GM12878 (cell line): Measurements from ENCODE around the gene SELENOO. TPM values are rescaled to one million over a fixed set of nuclear protein-coding genes. Genes with fewer than 3 reads are reported as not detected.

Experiments
- ATAC-seq: fragments of 200-7000 bp; cut with Tn5 transposase; 3 replicates; pipeline ENCODE4 v1.9.1; 2020; ENCODE audit warnings: mild to moderate bottlenecking, moderate library complexity
- BruUV-seq: library from RNA; stranded (reverse); fragments of 400-500 nt; replicated peaks from 2 replicates; lab custom pipeline; 2021; lab: Mats Ljungman, UMichigan
- CTCF ChIA-PET: fragments of 300-600 bp; sonication (Branson Sonifier 250); formaldehyde crosslinking; extraction: SDS; loops from one replicate; lab custom pipeline; 2021; ENCODE audit warnings: inconsistent platforms; lab: Yijun Ruan, JAX
- POLR2A ChIA-PET: fragments of 350-600 bp; formaldehyde crosslinking; extraction: SDS; loops from one replicate; lab custom pipeline; 2021; ENCODE audit warnings: inconsistent platforms; lab: Charles Lee
- RAD21 ChIA-PET: fragments of 300-600 bp; sonication (Branson Sonifier 250); formaldehyde crosslinking; loops from one replicate; lab custom pipeline; 2023; ENCODE audit warnings: antibody characterized with exemption; ENCODE audit not compliant: unreplicated experiment; lab: Charles Lee
- SMC1A ChIA-PET: fragments of 300-600 bp; sonication (Branson Sonifier 250); formaldehyde crosslinking; loops from one replicate; lab custom pipeline; 2023; ENCODE audit not compliant: unreplicated experiment, uncharacterized antibody; lab: Charles Lee
- DNase-seq: peaks from one replicate; pipeline ENCODE4 v3.0.0-alpha.2; 2011; ENCODE audit warnings: low read depth, low spot score
- FAIRE-seq: peaks from 3 replicates; lab custom pipeline; 2011; peaks lifted over from hg19 to GRCh38; lab: Jason Lieb, UNC
- H2AFZ ChIP-seq: 2 replicates; pipeline ENCODE4 v1.6.0; 2011; ENCODE audit warnings: low read depth, low read length, control low read depth; ENCODE audit not compliant: control insufficient read depth
- H3K27ac ChIP-seq: 2 replicates; pipeline ENCODE4 v1.5.1; 2011; ENCODE audit warnings: control low read depth; ENCODE audit not compliant: control insufficient read depth, insufficient read depth
- H3K27me3 ChIP-seq, 2 experiments: replicated peaks in 1 of 2; 2 replicates each; pipeline versions ENCODE4 v1.6.0 to v1.6.1; 2011; ENCODE audit warnings: low read length in 1 of 2; ENCODE audit not compliant: control insufficient read depth in 2 of 2, insufficient read depth in 2 of 2
- H3K36me3 ChIP-seq, 2 experiments: 2 replicates each; pipeline ENCODE4 v1.5.1; 2011; ENCODE audit warnings: low read length in 1 of 2; ENCODE audit not compliant: control insufficient read depth in 2 of 2, insufficient read depth in 2 of 2
- H3K4me1 ChIP-seq: 2 replicates; pipeline ENCODE4 v1.6.1; 2011; ENCODE audit warnings: mild to moderate bottlenecking, low read length, moderate library complexity, mixed read lengths; ENCODE audit not compliant: control insufficient read depth, insufficient read depth
- H3K4me2 ChIP-seq: 2 replicates; pipeline ENCODE4 v1.6.0; 2011; ENCODE audit warnings: control low read depth; ENCODE audit not compliant: control insufficient read depth, insufficient read depth
- H3K4me3 ChIP-seq: fragments of 200-600 bp; sonication (generic); 2 replicates; pipeline ENCODE4 v1.5.1; 2016
- H3K79me2 ChIP-seq: 2 replicates; pipeline ENCODE4 v1.6.0; 2011; ENCODE audit warnings: low read length; ENCODE audit not compliant: control insufficient read depth, insufficient read depth
- H3K9ac ChIP-seq: 2 replicates; pipeline ENCODE4 v1.8.0; 2011; ENCODE audit warnings: low read length, control low read depth, mixed read lengths; ENCODE audit not compliant: control insufficient read depth, insufficient read depth
- H3K9me3 ChIP-seq: replicated peaks from 3 replicates; pipeline ENCODE4 v1.5.1; 2011; ENCODE audit warnings: mild to moderate bottlenecking, low read length; ENCODE audit not compliant: control insufficient read depth, insufficient read depth
- H4K20me1 ChIP-seq: 2 replicates; pipeline ENCODE4 v1.6.0; 2011; ENCODE audit not compliant: control insufficient read depth, insufficient read depth
- BRCA1 ChIP-seq: IDR thresholded peaks from 2 replicates; pipeline ENCODE4 v1.6.1; 2011; ENCODE audit warnings: low read depth, low read length, improper control_type of control experiment
- CBX3 ChIP-seq: fragments of 200-600 bp; sonication (generic); IDR thresholded peaks from 2 replicates; pipeline ENCODE4 v1.6.1; 2016; ENCODE audit warnings: low read depth, borderline replicate concordance
- E2F4 ChIP-seq: IDR thresholded peaks from 2 replicates; pipeline ENCODE4 v1.6.1; 2012; ENCODE audit warnings: low read depth, low read length, improper control_type of control experiment
- NKRF ChIP-seq: fragments of 450-650 bp; conservative IDR thresholded peaks from 2 replicates; pipeline ENCODE4 v1.6.1; 2017; ENCODE audit warnings: mild to moderate bottlenecking, moderate library complexity
- SP1 ChIP-seq: IDR thresholded peaks from one replicate; pipeline ENCODE4 v1.6.1; 2011; ENCODE audit warnings: low read depth, low read length
- ZSCAN29 ChIP-seq: fragments of 450-650 bp; IDR thresholded peaks from 2 replicates; pipeline ENCODE4 v1.6.1; 2017; ENCODE audit warnings: mild to moderate bottlenecking, moderate library complexity
- WGBS: methylation state at CpG from one replicate; pipeline ENCODE4 v1.1.6; 2016; ENCODE audit warnings: low lambda C conversion rate; ENCODE audit not compliant: insufficient replicate concordance, insufficient coverage; ENCODE audit errors: missing lambda C conversion rate; 5-methylcytosine and 5-hydroxymethylcytosine counted together
- in situ Hi-C: fragments of 300-500 bp; cut with MboI; formaldehyde crosslinking; loops from 9 replicates; pipeline ENCODE4 v1.14.3; 2018; ENCODE audit warnings: mixed read lengths
- intact Hi-C: fragments of 100-400 bp; cut with micrococcal nuclease; formaldehyde crosslinking; loops from one replicate; pipeline ENCODE4 v1.14.2; 2022; ENCODE audit not compliant: unreplicated experiment
- polyA plus RNA-seq, 11 experiments: library from polyadenylated mRNA; depleted of rRNA in 4 of 11; unstranded in 6 of 11; stranded (reverse) in 5 of 11; fragments of >200 nt; fragmentation: Nextera tagmentation in 4 of 11; fragmentation: Illumina TruSeq in 1 of 11; extraction: Ambion mirVana in 4 of 11; extraction: Trizol in 1 of 11; gene quantifications; 1 replicate in 1 of 11; 2 replicates in 10 of 11; pipeline versions ENCODE4 v1.2.1 to v1.2.3, GENCODE V29; 2011 to 2016; ENCODE audit warnings: inconsistent platforms in 2 of 11, missing spikeins in 2 of 11, low read depth in 1 of 11
- total RNA-seq, 4 experiments: library from RNA; depleted of rRNA in 3 of 4; stranded (reverse); fragments of >200 nt in 3 of 4; fragmentation: Illumina TruSeq in 1 of 4; extraction: Trizol in 1 of 4; gene quantifications; 2 replicates each; pipeline versions ENCODE4 v1.2.1 to v1.2.3, GENCODE V29; 2013 to 2021

The SELENOO gene
- total and polyA plus RNA-seq, 10 of the 15 experiments (the other 5 are each of a cell fraction or from before 2014, with no cell fraction given) = 0.42 to 23.3 (median 3.3) TPM

GRCh38 chr22:50171319-50171964, 29.4 kb upstream of the SELENOO start:
- intact Hi-C loops = no loop called here
- ATAC-seq = no peak
- CTCF ChIA-PET = no interaction called here
- Histone ChIP-seq H3K4me3 (no peak overlapping the region), H3K4me1 (peaks cover 6% of the 10 kb centered on the region), H4K20me1 (no peaks in the 10 kb centered on the region), H3K27ac (no peak overlapping the region), H3K79me2 (no peaks in the 10 kb centered on the region), H3K36me3 (no peaks in the 10 kb centered on the region), H3K27me3 (peaks cover 2 to 5% of the 10 kb centered on the region in 2 experiments; a peak in 3 of 4 replicates), H2AFZ (no peak overlapping the region), H3K9ac (no peak overlapping the region), H3K9me3 (no peaks in the 10 kb centered on the region), H3K4me2 (no peak overlapping the region)
- RAD21 ChIA-PET = no interaction called here
- DNase-seq = no peak
- POLR2A ChIA-PET = interaction anchor here (0.8 kb wide), 1 partner anchor 21 kb away, joined by 3 read pairs; no protein-coding TSS in a partner anchor
- WGBS = 52% methylated on average over 15 of the region's 15 CpGs
- TF ChIP-seq ZSCAN29 (no peak), SP1 (no peak), E2F4 (no peak), NKRF (no peak), CBX3 (no peak), BRCA1 (no peak)
- in situ Hi-C loops = no loop called here
- no peak for FAIRE-seq
- SMC1A ChIA-PET = no interaction called here
- no TSS peak for BruUV-seq
